Anterior cingulate cortex (tissue), 58 donors: ENCODE results near the gene C17orf75.

Experiments used
- DNase-seq, 58 donors: peaks; one replicate each; lab custom pipeline; 2025; lab: John Stamatoyannopoulos, UW

C17orf75 gene

DNA sequence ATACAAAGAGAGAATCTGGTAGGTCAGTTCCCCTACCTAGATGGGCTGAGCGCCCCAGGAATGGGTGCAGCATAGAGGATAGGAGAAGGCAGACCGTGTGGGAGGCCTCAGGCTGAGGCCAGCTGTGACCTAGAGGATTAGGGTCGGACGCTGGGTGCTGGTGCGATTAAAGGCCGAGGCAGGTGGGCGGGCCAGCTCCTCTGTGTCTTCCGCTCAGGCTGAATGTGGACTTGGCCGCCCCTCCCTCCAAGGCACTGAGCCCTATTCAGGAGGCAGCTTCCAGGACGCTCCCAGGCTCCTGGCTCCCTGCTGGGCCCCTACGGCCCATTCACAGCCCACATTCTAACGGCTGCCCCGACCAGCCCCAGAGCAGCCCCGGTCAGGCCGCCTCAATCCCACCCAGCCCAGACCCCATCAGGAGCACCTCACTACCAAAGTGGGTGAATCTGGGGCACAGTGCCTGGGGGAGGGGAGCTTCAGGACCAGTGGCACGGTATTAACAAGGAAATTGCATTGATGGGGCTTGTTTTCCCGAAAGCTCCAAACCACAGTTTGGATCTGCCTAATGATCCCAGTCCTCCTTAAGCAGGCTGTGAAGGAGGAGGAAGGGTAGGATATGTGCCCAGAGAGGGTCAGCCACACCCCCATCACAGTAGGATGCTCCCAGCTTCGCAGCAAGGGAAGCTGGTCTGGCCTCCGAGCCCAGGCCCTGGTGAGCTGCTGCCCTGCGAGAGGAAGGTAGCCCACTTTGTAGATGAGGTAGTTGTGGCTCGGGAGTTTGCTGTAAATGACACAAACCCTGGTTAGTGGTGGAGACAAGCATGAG, 61.9 kb downstream of the C17orf75 start:
- DNase-seq = no peak

DNA sequence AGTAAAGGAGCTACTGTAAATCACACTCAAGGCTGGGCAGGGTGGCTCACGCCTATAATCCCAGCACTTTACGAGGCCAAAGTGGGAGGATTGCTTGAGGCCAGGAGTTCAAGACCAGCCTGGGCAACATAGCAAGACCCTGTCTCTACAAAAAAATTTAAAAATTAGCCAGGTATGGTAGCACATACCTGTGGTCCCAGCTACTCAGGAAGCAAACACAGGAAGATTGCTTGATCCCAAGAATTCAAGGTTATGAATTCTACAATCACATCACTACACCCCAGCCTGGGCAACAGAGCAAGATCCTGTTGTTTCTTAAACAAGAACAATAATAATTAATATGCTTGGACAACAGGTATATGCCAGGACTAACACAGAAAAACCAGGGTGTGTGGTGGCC, 63.2 kb downstream of the C17orf75 start:
- DNase-seq = no peak
